Central memory CD8-positive, alpha-beta T cell (primary cell): ENCODE measurements around the gene ITGB3BP.
"Not testable (repeated sequence)": the region's sequence is repeated elsewhere in the genome, so short reads cannot be mapped to it uniquely, and the experiment has no call there.

ENCODE experiments used
- ATAC-seq: fragments of 150-1000 bp; cut with Tn5 transposase; replicated peaks from 2 replicates; pipeline ENCODE4 v1.10.0; 2022; ENCODE audit warnings: mild to moderate bottlenecking, moderate FRiP score, moderate number of reproducible peaks; ENCODE audit not compliant: poor library complexity, severe bottlenecking; ENCODE audit errors: extremely low read depth
- DNase-seq, 2 donors: peaks; one replicate each; pipeline ENCODE4 v3.0.0; 2021; ENCODE audit warnings: low spot score in 2 of 2
- H3K27ac Mint-ChIP-seq: one replicate; pipeline ENCODE4 v1.8.0; 2022; ENCODE audit warnings: low read depth, mild to moderate bottlenecking, moderate library complexity, mixed read lengths
- H3K27me3 Mint-ChIP-seq: one replicate; pipeline ENCODE4 v1.8.0; 2022; ENCODE audit warnings: mixed read lengths
- H3K36me3 Mint-ChIP-seq: one replicate; pipeline ENCODE4 v1.8.0; 2022; ENCODE audit warnings: mild to moderate bottlenecking, moderate library complexity, mixed read lengths; ENCODE audit not compliant: insufficient read depth
- H3K4me1 Mint-ChIP-seq: one replicate; pipeline ENCODE4 v1.8.0; 2022; ENCODE audit warnings: mixed read lengths
- H3K4me3 Mint-ChIP-seq: one replicate; pipeline ENCODE4 v1.8.0; 2022; ENCODE audit warnings: mild to moderate bottlenecking, moderate library complexity, mixed read lengths
- H3K9me3 Mint-ChIP-seq: one replicate; pipeline ENCODE4 v1.8.0; 2022; ENCODE audit warnings: mixed read lengths

ITGB3BP gene

GRCh38 chr1:63487336-63488065 lies 35.5 kb downstream of the ITGB3BP start:
- Mint-ChIP-seq H3K36me3 (peaks cover under 1% of the 10 kb centered on the region), H3K27me3 (no peaks in the 10 kb centered on the region), H3K4me1 (peaks cover 2% of the 10 kb centered on the region), H3K27ac (no peak overlapping the region), H3K4me3 (no peak overlapping the region), H3K9me3 (no peaks in the 10 kb centered on the region)
- ATAC-seq (no peak), DNase-seq (no peak)

- Mint-ChIP-seq H3K27ac (no peak overlapping the region), H3K36me3 (no peaks in the 10 kb centered on the region), H3K4me1 (no peaks in the 10 kb centered on the region), H3K9me3 (no peaks in the 10 kb centered on the region), H3K27me3 (no peaks in the 10 kb centered on the region), H3K4me3 (no peak overlapping the region)
- ATAC-seq (no peak), DNase-seq (no peak)
Observed at GRCh38 chr1:63486629-63487028, 36.4 kb downstream of the ITGB3BP start.

GRCh38 chr1:63480057-63480456 lies 43.0 kb downstream of the ITGB3BP start:
- H3K4me1 Mint-ChIP-seq = no peaks in the 10 kb centered on the region
- H3K4me3 Mint-ChIP-seq = no peak overlapping the region
- no peak overlapping the region for H3K27ac Mint-ChIP-seq
- no peaks in the 10 kb centered on the region for H3K9me3 Mint-ChIP-seq
- no peaks in the 10 kb centered on the region for H3K27me3 Mint-ChIP-seq
- peaks cover 3% of the 10 kb centered on the region for H3K36me3 Mint-ChIP-seq
- ATAC-seq = no peak
- DNase-seq = no peak

GRCh38 chr1:63475761-63476160 lies 47.3 kb downstream of the ITGB3BP start:
- H3K4me3 Mint-ChIP-seq = no peak overlapping the region
- H3K4me1 Mint-ChIP-seq = no peaks in the 10 kb centered on the region
- DNase-seq = no peak
- no peak overlapping the region for H3K27ac Mint-ChIP-seq
- H3K36me3 Mint-ChIP-seq = peaks cover 3% of the 10 kb centered on the region
- no peak for ATAC-seq
- no peaks in the 10 kb centered on the region for H3K27me3 Mint-ChIP-seq
- H3K9me3 Mint-ChIP-seq = no peaks in the 10 kb centered on the region

- not testable (repeated sequence) for H3K27ac Mint-ChIP-seq, ATAC-seq, H3K9me3 Mint-ChIP-seq, H3K4me1 Mint-ChIP-seq, H3K36me3 Mint-ChIP-seq, H3K4me3 Mint-ChIP-seq, DNase-seq, H3K27me3 Mint-ChIP-seq
Observed at GRCh38 chr1:63468683-63469082, 54.3 kb downstream of the ITGB3BP start.

GRCh38 chr1:63466759-63467158 lies 56.3 kb downstream of the ITGB3BP start:
- Mint-ChIP-seq H3K9me3 (no peaks in the 10 kb centered on the region), H3K27me3 (no peaks in the 10 kb centered on the region), H3K4me3 (no peak overlapping the region), H3K27ac (no peak overlapping the region), H3K4me1 (no peaks in the 10 kb centered on the region), H3K36me3 (no peaks in the 10 kb centered on the region)
- no peak for ATAC-seq
- no peak for DNase-seq

GRCh38 chr1:63466181-63466580 lies 56.8 kb downstream of the ITGB3BP start:
- Mint-ChIP-seq H3K4me3 (no peak overlapping the region), H3K9me3 (no peaks in the 10 kb centered on the region), H3K27me3 (no peaks in the 10 kb centered on the region), H3K4me1 (no peaks in the 10 kb centered on the region), H3K36me3 (no peaks in the 10 kb centered on the region), H3K27ac (no peak overlapping the region)
- DNase-seq (no peak), ATAC-seq (no peak)

GRCh38 chr1:63463248-63463647 lies 59.8 kb downstream of the ITGB3BP start:
- no peaks in the 10 kb centered on the region for H3K9me3 Mint-ChIP-seq
- H3K4me1 Mint-ChIP-seq = no peaks in the 10 kb centered on the region
- no peak overlapping the region for H3K27ac Mint-ChIP-seq
- H3K36me3 Mint-ChIP-seq = no peaks in the 10 kb centered on the region
- no peak overlapping the region for H3K4me3 Mint-ChIP-seq
- ATAC-seq (no peak), DNase-seq (no peak)
- no peaks in the 10 kb centered on the region for H3K27me3 Mint-ChIP-seq

- no peak for DNase-seq
- no peaks in the 10 kb centered on the region for H3K9me3 Mint-ChIP-seq
- H3K36me3 Mint-ChIP-seq = no peaks in the 10 kb centered on the region
- no peaks in the 10 kb centered on the region for H3K4me1 Mint-ChIP-seq
- no peak overlapping the region for H3K27ac Mint-ChIP-seq
- H3K27me3 Mint-ChIP-seq = no peaks in the 10 kb centered on the region
- ATAC-seq = no peak
- no peak overlapping the region for H3K4me3 Mint-ChIP-seq
Observed at GRCh38 chr1:63461661-63462230, 61.3 kb downstream of the ITGB3BP start.

GRCh38 chr1:63458750-63459149 lies 64.3 kb downstream of the ITGB3BP start:
- Mint-ChIP-seq H3K9me3 (no peaks in the 10 kb centered on the region), H3K4me3 (no peak overlapping the region), H3K27ac (no peak overlapping the region), H3K36me3 (no peaks in the 10 kb centered on the region), H3K27me3 (no peaks in the 10 kb centered on the region), H3K4me1 (no peaks in the 10 kb centered on the region)
- no peak for DNase-seq
- ATAC-seq = no peak

GRCh38 chr1:63454269-63454668 lies 68.8 kb downstream of the ITGB3BP start:
- H3K27me3 Mint-ChIP-seq = no peaks in the 10 kb centered on the region

GRCh38 chr1:63453232-63453631 lies 69.8 kb downstream of the ITGB3BP start:
- Mint-ChIP-seq H3K36me3 (peaks cover 3% of the 10 kb centered on the region), H3K9me3 (no peaks in the 10 kb centered on the region), H3K4me3 (no peak overlapping the region), H3K27ac (no peak overlapping the region), H3K27me3 (no peaks in the 10 kb centered on the region), H3K4me1 (no peaks in the 10 kb centered on the region)
- no peak for DNase-seq
- no peak for ATAC-seq

More at GRCh38 chr1:63454269-63454668, 68.8 kb downstream of the ITGB3BP start:
- Mint-ChIP-seq H3K27ac (no peak overlapping the region), H3K4me3 (no peak overlapping the region), H3K9me3 (no peaks in the 10 kb centered on the region), H3K36me3 (peaks cover 3% of the 10 kb centered on the region), H3K4me1 (no peaks in the 10 kb centered on the region)
- ATAC-seq (no peak), DNase-seq (no peak)

- no peak for DNase-seq
- Mint-ChIP-seq H3K9me3 (no peaks in the 10 kb centered on the region), H3K4me1 (no peaks in the 10 kb centered on the region), H3K27me3 (no peaks in the 10 kb centered on the region), H3K27ac (no peak overlapping the region), H3K4me3 (no peak overlapping the region), H3K36me3 (peaks cover 3% of the 10 kb centered on the region)
- no peak for ATAC-seq
Observed at GRCh38 chr1:63450416-63450815, 72.6 kb downstream of the ITGB3BP start.
